ENCODE data around the gene RSAD1. TPM values are rescaled to one million over a fixed set of nuclear protein-coding genes. Genes with fewer than 3 reads are reported as not detected.

Gene RSAD1
- total RNA-seq, 1 donor from 2014 or later, result 27.0 TPM

GRCh38 chr17:50518384-50519023, 39.8 kb downstream of the RSAD1 start:
- no peak for DNase-seq (ENCODE audit: low read depth, low spot score)

- DNase-seq (ENCODE audit: low read depth, low spot score), result no peak
Measured at GRCh38 chr17:50519141-50519834, 40.6 kb downstream of the RSAD1 start.

- no peak for DNase-seq (ENCODE audit: low read depth, low spot score)
Measured at GRCh38 chr17:50520483-50520882, 41.8 kb downstream of the RSAD1 start.

- DNase-seq (ENCODE audit: low read depth, low spot score), result no peak
Measured at GRCh38 chr17:50521514-50521913, 42.9 kb downstream of the RSAD1 start.

- DNase-seq (ENCODE audit: low read depth, low spot score), result no peak
Measured at GRCh38 chr17:50522766-50523165, 44.1 kb downstream of the RSAD1 start.

GRCh38 chr17:50523208-50523607, 44.5 kb downstream of the RSAD1 start:
- DNase-seq (ENCODE audit: low read depth, low spot score), result no peak

- no peak for DNase-seq (ENCODE audit: low read depth, low spot score)
Measured at GRCh38 chr17:50524838-50525237, 46.2 kb downstream of the RSAD1 start.

GRCh38 chr17:50527155-50527762, 48.6 kb downstream of the RSAD1 start:
- no peak for DNase-seq (ENCODE audit: low read depth, low spot score)

- DNase-seq (ENCODE audit: low read depth, low spot score), result no peak
Measured at GRCh38 chr17:50527949-50528474, 49.4 kb downstream of the RSAD1 start.

GRCh38 chr17:50529849-50530248, 51.2 kb downstream of the RSAD1 start:
- DNase-seq (ENCODE audit: low read depth, low spot score), result no peak

- no peak for DNase-seq (ENCODE audit: low read depth, low spot score)
Measured at GRCh38 chr17:50531428-50532025, 52.9 kb downstream of the RSAD1 start.

- no peak for DNase-seq (ENCODE audit: low read depth, low spot score)
Measured at GRCh38 chr17:50532452-50533024, 53.9 kb downstream of the RSAD1 start, which contains the start of gene EPN3. Gene EPN3, plus strand, starts transcription at chr17:50532735. Its CDS starts 3,822 bp downstream, at chr17:50536557.

GRCh38 chr17:50533185-50533584, 54.5 kb downstream of the RSAD1 start:
- DNase-seq (ENCODE audit: low read depth, low spot score), result no peak

GRCh38 chr17:50533720-50534148, 55.1 kb downstream of the RSAD1 start:
- no peak for DNase-seq (ENCODE audit: low read depth, low spot score)

- no peak for DNase-seq (ENCODE audit: low read depth, low spot score)
Measured at GRCh38 chr17:50534222-50534978, 55.7 kb downstream of the RSAD1 start.

- DNase-seq (ENCODE audit: low read depth, low spot score), result no peak
Measured at GRCh38 chr17:50534979-50535326, 56.3 kb downstream of the RSAD1 start.

- DNase-seq (ENCODE audit: low read depth, low spot score), result no peak
Measured at GRCh38 chr17:50535407-50535806, 56.7 kb downstream of the RSAD1 start.
